ENCODE measurements around the gene PHF12.
"Not testable (repeated sequence)": the region's sequence is repeated elsewhere in the genome, so short reads cannot be mapped to it uniquely, and the experiment has no call there.

The PHF12 gene

DNA sequence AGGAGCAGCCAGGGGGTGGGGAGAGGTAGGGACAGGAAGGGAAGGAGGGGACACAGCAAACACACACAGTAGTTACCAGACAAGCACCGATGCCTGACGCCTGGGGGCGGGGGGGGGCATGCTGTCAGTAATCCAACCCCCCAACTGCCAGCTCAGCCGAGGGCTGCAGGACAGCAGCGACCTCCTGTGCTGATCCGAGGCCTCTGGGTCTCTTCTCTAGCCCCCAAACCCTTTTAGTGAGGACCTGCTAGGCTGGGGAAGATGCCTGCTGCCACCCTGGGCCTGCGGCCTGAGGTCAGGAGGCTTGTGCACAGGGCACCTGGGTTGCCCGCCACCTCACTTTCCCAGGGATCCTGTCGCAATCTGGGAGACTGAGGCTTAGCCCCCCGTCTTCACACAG, 65.4 kb downstream of the PHF12 start:
- no peak for DNase-seq

DNA sequence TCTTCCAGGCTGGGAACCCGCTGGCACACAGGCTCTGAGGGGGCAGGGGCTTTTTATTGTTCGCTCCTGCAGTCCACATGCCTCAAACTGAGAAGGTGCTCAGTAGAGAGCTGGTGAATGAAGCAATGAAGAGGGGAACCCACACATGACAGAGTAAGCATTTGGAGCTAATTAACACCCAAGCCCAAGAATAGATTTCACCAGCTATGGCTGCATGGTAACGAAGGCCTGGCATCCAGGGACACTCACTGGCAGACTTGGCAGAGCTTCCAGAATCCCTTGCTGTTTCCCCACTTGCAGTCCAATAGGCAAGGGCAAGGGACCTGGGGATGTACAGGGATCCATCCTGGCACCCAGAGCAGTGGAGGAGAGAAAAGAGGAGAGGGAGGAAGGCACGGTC, 66.0 kb downstream of the PHF12 start:
- peak in 15 of 56 donors; percentile 5 to 45 (median 18) for DNase-seq

DNA sequence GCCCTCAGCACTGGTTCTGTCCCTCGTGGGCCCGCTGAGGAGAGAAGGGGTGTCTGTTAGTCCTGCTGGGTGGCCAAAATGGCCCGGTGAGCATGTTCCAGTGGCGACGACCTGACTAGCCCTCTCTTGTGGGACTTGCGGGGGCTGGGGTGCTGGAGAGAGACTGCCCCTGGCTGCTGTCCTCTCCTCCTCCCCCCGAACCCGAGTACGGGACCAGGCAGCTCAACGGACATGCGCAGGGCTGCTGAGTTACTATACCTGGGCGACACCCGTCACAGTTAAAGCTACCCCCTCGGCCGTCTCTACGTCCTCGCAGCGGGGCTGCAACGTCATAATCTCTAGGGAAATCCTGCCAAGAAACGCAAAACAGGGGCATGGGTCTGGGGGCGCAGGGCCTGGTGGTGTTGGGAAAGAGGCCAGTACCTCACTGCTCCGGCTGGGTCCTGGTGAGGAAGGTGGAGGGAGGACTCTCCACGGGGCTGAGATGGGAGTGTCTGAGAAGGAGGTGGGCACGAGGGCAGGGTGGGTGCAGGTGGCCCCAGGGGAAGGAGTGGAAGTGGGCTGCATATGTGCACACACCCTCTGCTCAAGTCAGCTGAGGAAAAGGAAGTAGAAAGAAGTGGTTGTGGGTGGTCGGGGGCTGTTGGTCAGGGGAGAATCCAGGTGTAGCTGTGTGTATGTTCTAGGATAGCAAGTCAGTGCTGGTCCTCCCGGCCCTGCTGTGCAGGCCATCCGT, 67.2 kb downstream of the PHF12 start:
- DNase-seq = no peak

DNA sequence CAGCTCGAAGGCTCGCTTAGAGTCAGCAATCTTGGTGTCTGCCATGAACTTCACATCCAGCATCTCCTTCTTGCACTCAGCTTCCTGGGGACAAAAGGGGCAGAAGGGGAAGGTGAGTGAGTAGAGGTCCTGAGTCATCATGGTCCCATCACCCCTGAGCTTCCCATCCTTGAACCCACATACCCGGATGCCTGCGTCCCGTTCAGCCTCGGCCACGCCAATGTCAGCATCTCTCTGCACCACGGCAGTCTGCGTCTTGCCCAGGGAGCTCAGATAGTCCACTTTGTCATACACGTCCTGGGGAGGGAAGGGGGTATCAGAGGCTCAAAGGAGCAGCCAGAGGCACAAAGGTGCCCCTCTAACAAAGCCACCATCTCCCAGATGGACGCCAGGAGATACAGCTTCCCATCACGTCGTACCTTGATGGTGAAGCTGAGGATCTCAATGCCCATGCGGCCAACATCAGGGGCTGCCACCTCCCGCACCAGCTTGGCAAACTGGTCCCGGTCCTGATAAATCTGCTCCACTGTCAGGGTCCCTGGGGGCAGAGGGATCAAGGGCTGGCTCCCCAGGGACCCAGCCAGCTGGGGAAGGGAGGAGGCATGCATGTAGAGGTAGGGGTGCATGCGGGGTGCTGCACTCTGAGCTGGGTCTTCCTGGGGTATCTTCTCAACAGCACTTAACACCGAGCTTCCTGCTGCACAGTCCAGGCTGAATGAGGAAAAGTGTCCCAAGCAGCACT, 69.0 kb downstream of the PHF12 start:
- no peak for DNase-seq

DNA sequence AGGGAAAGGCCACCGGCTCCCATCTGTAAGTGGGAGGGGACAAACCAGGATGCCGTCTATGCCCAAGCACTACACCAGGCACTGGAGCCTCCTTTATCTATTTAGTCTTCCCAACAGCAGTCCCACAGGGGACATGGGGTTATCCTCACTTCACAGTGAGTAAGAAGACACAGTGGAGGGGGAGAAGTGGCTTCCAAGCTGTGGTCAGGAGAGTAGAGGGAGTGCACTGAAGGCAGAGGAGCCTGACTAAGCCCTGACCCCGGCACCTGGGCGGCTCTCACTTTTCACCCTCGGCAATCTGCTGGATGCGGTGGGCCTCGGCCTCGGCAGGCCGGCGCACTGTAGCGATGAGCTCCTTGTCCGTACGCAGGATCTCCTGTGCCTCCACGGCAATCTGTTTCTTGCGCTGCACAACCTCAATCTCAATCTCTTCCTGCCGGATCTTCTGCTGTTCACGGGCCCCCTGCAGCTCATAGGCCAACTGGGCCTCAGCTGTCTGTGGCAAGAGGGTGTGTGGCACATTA, 69.7 kb downstream of the PHF12 start:
- no peak for DNase-seq

DNA sequence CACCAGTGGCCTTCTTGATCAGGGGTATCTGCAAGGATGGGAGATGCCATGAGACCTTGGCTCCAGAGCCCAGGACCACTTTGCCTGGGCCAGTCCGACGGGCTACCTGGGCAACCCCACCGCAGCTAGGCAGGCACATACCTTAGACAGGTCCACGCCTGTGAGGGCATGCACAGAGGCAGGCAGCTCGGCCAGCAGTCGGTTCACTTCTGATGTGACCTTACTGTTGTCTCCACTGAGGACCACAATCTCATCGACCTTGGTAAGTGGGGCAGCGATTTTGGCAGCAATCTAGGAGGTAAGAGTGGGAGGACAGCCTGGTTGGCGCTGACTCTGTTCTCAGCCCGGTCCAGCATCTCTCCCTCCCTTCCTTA, 70.8 kb downstream of the PHF12 start:
- DNase-seq = no peak

DNA sequence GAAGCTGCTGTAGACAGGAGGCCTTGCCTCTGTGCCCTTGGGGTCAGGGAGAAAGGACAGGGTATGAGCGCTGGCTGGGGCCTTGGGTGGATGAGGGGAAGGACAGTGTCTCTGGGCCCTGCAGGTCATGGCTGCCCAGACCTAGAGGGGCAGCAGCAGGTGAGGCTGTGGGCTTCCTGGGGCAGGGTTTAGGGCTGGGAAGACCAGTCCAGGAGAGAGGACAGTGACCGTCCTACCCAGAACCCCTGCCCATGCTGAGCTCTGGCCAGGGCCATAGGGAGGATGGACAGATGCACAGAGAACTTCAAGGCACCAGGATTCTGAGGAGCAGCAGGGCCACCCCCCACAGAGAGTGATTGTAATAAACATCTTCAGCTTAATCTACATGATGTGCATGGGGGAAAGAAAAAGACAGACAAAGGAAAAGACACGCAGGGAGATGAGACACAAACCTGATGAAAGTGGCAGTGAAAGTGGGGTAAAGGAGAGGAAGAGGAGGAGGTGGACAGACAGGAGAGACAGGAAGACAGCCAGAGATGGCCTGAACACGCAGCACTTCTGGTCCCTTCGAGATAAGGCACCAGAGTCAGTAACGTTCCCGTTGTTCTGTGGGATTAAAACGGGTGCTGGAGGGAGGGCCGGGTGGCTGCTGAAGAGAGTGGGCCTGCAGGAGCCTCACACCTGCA, 71.3 kb downstream of the PHF12 start:
- no peak for DNase-seq

DNA sequence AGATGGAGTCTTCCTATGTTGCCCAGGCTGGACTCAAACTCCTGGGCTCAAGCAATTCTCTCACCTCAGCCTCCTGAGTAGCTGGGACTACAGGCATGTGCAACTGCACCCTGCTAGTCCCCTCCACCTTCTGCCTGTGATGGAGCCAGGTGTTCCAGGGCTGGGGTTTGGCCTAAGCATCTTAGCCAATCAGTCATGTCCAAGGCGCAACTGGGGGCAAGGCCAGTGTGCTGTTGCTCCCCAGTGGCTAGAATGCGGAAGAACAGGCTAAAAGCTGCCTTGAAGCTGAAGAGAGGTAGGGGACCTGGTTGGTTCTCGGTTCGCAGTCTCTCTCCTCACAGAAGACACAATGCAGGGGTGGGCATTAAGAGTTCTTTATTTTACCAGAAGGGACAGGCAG, 72.3 kb downstream of the PHF12 start:
- DNase-seq = peak in 7 of 56 donors; percentile 2 to 9 (median 4)

DNA sequence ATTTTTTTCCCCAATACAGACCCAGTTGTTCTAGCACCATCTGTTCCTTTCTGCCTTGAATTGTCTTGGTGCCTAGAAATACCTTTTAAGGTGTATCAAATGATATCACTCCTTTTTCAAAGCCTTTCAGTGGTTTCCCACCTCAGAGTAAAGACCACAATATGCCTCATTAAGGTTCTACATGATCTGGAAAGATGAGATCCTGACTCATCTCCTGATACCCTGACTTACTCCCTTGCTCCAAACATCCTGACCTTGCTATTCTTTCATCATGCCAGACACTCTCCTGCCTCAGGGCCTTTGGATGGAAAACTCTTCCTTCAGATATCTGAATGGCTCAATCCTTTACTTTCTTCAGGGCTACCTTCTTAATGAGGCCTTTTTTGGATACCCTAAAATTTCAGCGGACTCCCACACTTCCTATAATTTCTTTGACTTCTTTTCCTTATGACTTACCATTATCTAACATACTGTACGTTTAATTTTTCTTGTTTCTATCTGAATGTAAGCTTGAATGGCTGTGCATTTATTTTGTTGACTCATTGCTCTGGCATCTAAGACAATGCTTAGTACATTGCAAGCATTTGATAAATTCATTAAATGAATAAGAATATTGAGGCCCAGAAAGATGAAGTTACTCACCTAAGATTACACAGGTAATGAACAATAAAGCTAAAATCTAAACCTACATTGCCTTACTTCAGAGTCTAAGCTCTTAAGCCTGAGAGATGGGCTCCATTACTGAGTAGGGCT, 73.0 kb downstream of the PHF12 start:
- no peak for DNase-seq

DNA sequence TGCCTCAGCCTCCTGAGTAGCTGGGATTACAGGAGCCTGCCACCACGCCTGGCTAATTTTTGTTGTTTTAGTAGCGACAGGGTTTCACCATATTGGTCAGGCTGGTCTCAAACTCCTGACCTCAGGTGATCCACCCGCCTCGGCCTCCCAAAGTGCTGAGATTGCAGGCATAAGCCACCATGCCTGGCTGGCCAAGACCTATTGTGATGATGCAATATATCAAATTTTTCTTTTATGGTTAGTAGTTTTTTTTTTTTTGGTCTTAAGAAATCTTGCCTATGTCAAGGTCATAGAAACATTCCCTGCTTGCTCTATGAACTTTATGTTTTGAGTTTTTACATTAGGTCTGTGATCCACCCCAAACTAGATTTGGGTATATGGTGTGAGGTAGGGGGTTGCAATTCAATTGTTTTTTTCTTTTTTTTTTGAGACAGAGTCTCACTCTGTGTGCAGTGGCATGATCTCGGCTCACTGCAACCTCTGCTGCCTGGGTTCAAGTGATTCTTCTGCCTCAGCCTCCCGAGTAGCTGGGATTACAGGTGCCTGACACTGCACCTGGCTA, 74.1 kb downstream of the PHF12 start:
- DNase-seq = not testable (repeated sequence)

DNA sequence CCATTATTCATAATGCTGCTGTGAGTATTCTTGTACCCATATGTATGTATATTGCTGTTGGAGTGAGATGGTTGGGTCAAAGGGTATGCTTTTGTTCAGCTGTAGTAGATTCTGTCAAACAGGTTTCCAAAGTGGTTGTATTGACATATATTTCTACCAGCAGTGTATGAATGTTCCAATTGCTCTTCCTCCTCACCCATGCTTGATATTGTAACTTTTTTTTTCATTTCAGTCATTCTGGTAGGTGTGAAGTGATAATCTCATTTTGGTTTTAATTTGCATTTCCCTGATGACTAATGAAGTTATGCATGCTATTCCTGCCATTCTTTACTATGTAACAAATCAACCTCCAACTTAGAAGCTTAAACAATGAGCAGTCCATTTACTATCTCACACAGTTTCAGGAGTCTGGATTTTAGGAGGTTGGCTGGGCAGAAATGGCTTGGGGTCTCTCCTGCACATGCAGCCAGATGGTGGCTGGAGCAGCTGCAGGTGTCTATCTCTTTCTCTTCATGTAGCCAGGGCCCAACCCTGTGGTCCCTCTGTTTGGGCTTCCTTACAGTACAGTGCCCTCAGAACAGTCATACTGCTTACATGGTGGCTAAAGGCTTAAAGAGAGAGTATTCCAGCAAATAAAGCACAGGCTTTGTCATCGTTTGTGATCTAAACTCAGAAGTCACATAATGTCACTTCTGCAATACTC, 75.3 kb downstream of the PHF12 start:
- DNase-seq = no peak

DNA sequence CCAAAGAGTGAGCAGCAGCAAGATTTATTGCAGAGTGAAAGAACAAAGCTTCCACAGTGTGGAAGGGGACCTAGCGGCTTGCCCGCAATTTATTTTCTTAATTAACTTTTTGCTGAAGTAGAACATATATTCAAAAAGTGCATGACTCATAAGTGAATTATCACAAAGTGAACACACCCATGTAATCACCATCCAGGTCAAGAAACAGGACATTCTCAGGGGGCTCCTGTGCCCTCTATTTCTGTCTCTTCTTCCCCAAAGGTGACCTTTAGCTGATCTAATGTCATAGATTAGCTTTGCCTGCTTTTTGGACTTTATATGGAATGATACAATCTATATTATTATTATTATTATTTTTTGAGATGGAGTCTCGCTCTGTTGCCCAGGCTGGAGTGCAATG, 76.6 kb downstream of the PHF12 start:
- DNase-seq = no peak

DNA sequence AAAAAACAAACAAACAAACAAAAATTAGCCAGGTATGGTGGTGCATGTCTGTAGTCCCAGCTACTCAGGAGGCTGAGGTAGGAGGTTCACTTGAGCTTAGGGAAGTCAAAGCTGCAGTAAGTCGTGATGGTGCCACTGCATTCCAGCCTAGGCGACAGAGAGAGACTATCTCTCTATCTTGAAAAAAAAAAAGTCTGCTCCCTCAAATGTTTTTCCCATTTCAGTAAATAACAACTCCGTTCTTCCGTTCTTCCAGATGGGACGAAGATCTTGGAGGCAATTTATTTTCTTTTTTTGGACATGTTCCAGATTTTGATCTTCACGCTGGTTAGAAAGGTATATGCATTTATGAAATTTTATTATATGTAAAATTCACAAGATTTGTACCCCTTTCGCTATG, 77.5 kb downstream of the PHF12 start:
- DNase-seq = no peak

DNA sequence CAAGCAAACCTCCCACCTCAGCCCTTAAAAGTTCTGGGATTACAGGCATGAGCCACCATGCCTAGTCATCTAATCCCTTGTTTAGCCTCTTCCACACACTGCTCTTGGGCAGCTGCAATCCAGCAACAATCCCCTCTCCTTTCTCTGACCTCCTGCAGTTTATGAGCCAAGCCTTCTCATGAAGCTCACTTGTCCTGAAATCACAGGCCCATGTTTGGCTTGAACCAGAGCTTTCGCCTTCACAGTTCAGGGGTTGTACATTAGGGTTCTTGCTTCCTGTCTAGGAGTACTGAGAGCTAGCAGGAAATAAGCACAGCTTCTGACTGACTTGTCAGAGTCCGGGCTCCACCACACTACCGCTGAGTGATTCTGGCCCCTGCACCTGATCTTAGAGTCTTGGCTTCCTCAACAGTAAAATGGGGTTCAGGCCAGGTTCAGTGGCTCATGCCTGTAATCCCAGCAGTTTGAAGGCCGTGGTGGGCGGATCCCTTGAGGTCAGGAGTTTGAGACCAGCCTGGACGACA, 80.2 kb downstream of the PHF12 start:
- DNase-seq = no peak

DNA sequence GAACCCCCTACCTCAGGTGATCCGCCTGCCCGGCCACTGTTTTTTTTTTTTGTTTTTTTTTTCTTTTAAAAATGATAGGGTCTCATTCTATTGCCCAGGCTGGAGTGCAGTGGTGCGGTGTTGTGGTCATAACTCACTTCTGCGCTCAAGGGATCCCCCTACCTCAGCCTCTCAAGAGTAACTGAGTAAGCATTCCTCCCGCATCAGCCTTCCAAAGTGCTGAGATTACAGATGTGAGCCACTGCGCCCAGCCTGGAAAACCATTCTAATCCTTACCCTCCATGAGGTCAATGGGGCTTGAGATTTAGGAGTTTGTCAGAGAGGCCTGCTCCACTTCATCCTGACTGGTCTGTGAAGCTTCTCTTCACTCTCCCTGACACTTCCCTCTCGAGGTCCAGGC, 84.0 kb downstream of the PHF12 start:
- no peak for DNase-seq

DNA sequence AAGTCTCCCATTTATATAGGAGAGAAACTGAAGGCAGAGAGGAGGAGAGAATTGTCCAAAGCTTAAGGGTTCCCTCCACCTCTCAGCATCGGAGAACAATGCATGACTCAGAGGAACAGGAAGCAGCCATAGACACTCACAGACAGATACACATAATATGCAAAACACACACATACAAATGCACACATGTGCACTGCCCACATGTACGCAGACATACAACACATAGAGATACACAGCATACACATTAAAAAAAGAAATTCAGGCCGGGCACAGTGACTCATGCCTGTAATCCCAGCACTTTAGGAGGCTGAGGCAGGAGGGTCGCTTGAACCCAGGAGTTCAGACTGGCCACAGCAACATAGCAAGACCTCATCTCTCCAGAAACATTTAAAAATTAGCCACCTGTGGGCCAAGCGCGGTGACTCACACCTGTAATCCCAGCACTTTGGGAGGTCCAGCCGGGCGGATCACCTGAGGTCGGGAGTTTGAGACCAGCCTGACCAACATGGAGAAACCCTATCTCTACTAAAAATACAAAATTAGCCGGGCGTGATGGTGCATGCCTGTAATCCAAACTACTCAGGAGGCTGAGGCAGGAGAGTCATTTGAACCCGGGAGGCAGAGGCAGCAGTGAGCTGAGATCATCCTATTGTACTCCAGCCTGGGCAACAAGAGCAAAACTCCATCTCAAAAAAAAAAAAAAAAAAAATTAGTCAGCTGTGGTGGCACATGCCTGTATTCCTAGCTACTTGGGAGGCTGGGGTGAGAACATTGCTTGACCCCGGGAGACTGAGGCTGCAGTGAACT, 85.2 kb downstream of the PHF12 start:
- DNase-seq = no peak

DNA sequence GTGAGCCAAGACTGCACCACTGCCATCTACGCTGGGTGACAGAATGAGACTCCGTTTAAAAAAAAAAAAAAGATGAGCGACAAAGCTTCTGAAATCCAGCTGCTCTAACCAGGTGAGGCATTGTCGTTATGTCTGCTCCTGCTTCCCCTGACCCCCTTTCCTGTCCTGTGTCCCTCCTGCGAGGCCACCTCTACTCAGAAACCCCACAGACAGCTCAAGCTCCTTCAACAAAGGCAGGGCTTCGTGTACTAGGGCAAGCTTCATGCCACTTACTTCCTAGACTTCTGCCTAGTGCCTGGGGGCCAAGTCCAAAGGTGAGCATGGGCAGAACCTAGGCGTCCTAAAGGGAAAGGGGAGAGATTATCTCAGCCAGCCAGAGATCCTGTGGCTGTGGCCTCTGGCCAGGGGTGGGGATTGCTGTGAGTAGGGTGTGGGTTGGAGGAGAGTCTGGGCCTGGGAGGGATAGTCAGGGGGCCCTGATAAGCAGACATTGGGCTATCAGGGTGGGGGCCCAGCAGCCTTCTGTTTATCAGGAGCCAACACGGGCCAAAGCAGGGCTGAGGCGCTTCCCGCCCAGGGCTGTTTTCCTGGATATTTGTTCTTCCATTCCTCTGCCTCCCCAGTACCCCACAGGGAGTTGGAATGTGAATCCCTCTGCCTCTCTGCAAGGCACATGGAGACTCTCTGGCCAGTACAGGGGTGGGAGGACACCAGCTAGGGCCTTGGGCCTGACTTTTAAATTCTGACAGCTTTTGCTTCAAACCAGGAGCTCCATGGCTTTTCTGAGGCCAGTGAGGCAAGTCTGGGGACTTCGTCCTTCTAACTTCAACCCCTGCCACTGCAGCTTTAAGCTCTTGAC, 86.1 kb downstream of the PHF12 start:
- DNase-seq = peak in 1 of 56 donors; percentile 0

DNA sequence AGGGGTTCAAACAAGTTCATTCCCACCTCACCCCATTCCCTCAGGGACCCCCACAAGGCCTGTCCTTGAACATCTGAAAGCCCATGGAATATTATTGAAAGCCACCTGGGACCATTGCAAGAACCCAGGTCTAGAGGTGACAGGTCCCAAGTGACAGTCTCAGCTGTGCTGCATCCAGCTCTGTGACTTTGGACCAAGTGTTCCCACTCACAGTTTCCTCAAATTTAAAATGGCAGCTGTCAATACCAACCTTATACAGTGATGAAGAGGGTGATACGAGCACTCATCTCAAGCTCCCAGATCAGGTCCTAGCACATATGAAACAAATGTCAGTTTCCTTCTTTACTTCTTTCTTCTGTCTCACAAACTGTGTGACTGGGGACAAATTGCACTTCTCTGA, 87.4 kb downstream of the PHF12 start:
- no peak for DNase-seq

All from amygdala (tissue), 56 donors.